Bronchial epithelial cell (primary cell): Measurements from ENCODE around the gene PIK3AP1. TPM values are rescaled to one million over a fixed set of nuclear protein-coding genes. Genes with fewer than 3 reads are reported as not detected.
A peak's percentile ranks its signal among the peaks of the same experiment; 100 is the strongest.

Experiments
- DNase-seq: peaks from one replicate; pipeline ENCODE4 v3.0.0-alpha.2; 2010; ENCODE audit warnings: low read depth
- FAIRE-seq: peaks from 2 replicates; lab custom pipeline; 2011; peaks lifted over from hg19 to GRCh38; lab: Jason Lieb, UNC
- H3K27me3 ChIP-seq: 2 replicates; pipeline ENCODE4 v1.5.1; 2011; ENCODE audit warnings: low read length; ENCODE audit not compliant: control insufficient read depth, insufficient read depth
- H3K36me3 ChIP-seq: 2 replicates; pipeline ENCODE4 v1.5.1; 2011; ENCODE audit warnings: low read length; ENCODE audit not compliant: control insufficient read depth, insufficient read depth
- H3K4me3 ChIP-seq: 2 replicates; pipeline ENCODE4 v1.5.1; 2011; ENCODE audit warnings: mild to moderate bottlenecking, low read depth, low read length, control low read depth
- CTCF ChIP-seq: IDR thresholded peaks from 2 replicates; pipeline ENCODE4 v1.5.1; 2011; ENCODE audit warnings: mild to moderate bottlenecking, moderate library complexity, low read length, control low read depth, inconsistent platforms; ENCODE audit not compliant: insufficient read depth, severe bottlenecking
- total RNA-seq: library from RNA; depleted of rRNA; stranded (reverse); fragments of >200 nt; gene quantifications from 2 replicates; pipeline ENCODE4 v1.2.1, GENCODE V29; 2014

Gene PIK3AP1
- total RNA-seq, 1 donor from 2014 or later, result 2.1 TPM

GRCh38 chr10:96724621-96725020 is 4.3 kb upstream of the PIK3AP1 start:
- Histone ChIP-seq H3K36me3 (no peaks in the 10 kb centered on the region), H3K27me3 (peaks cover 7% of the 10 kb centered on the region), H3K4me3 (no peak overlapping the region)
- FAIRE-seq (no peak), DNase-seq (no peak)
- no peak for TF ChIP-seq CTCF

GRCh38 chr10:96721207-96721572 is 876 bp upstream of the PIK3AP1 start:
- peaks cover 10% of the 10 kb centered on the region for H3K27me3 ChIP-seq
- TF ChIP-seq CTCF, result no peak
- no peak for FAIRE-seq
- no peaks in the 10 kb centered on the region for H3K36me3 ChIP-seq
- H3K4me3 ChIP-seq, result no peak overlapping the region
- no peak for DNase-seq

GRCh38 chr10:96719850-96720421 is 378 bp downstream of the PIK3AP1 start:
- Histone ChIP-seq H3K27me3 (peaks cover 10% of the 10 kb centered on the region), H3K36me3 (no peaks in the 10 kb centered on the region), H3K4me3 (no peak overlapping the region)
- DNase-seq (no peak), FAIRE-seq (no peak)
- TF ChIP-seq CTCF, result peak; percentile 24

- FAIRE-seq (no peak), DNase-seq (no peak)
- TF ChIP-seq CTCF, result no peak
- Histone ChIP-seq H3K36me3 (no peaks in the 10 kb centered on the region), H3K27me3 (peaks cover 10% of the 10 kb centered on the region), H3K4me3 (no peak overlapping the region)
Measured at GRCh38 chr10:96719200-96719599, 1.1 kb downstream of the PIK3AP1 start.

- Histone ChIP-seq H3K36me3 (no peaks in the 10 kb centered on the region), H3K4me3 (no peak overlapping the region), H3K27me3 (peaks cover 10% of the 10 kb centered on the region)
- TF ChIP-seq CTCF, result no peak
- no peak for DNase-seq
- FAIRE-seq, result no peak
Measured at GRCh38 chr10:96718304-96718990, 1.9 kb downstream of the PIK3AP1 start.
